Measurements from ENCODE around the gene FITM1.

The FITM1 gene

DNA sequence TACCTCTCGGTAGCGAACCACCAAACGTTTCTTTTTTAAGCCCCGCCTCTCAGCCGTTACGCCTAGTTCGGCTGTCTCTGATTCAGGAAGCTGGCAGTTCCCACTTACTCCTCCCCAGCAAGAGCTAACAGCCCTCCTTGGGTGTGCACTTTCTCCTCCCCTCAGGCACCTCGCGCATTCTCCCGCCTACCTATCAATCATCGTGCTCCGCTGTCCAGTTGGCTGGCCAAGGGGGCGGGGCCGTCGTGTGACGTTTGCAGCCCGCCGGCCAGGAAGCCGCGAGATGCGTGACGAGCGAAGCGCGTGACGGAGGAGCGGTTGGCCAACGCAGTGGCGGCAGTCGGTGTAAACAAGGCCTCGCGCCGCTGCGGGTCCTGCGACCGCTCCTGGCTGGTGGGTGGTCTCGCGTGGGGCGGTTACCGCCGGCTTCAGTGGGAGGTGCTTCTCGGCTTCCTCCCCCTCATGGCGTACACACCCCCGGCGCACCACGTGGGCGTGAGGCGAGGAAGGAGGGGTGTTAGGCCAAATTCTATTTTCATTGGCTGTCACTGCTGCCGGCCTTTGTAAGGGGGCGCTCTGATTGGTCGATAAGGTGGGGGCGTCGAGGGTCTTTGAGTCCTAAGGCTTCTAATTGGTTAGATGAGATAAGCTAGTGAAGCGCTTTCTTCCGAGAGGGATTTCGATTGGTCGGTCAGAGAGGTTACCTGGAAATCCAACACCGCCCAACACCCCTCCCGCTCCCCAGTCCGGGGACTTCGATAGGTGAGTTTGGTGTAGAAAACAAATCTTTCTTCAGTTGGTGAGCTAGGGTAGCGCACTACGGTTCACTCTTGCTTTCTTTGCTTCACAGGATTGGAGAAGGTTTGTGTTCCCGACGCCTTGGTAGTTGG lies 15.7 kb upstream of the FITM1 start, which contains the start of the genes DCAF11 and NRL (continued):
- TF ChIP-seq, protein P1, sequence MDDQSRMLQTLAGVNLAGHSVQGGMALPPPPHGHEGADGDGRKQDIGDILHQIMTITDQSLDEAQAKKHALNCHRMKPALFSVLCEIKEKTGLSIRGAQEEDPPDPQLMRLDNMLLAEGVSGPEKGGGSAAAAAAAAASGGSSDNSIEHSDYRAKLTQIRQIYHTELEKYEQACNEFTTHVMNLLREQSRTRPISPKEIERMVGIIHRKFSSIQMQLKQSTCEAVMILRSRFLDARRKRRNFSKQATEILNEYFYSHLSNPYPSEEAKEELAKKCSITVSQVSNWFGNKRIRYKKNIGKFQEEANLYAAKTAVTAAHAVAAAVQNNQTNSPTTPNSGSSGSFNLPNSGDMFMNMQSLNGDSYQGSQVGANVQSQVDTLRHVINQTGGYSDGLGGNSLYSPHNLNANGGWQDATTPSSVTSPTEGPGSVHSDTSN (CRISPR knock-in tag; IDR thresholded peaks at IDR 0.05), result peak; percentile 92; the same call in 1 of the 2 replicates
- no peak for TF ChIP-seq ZNF274 (IDR thresholded peaks at IDR 0.05; ENCODE audit: low read length)
- no peak for TF ChIP-seq ZNF274 (tag by site-specific recombination; IDR thresholded peaks at IDR 0.05; ENCODE audit: borderline replicate concordance)
- peak; percentile 95 for TF ChIP-seq PRDM1 (tag by site-specific recombination; IDR thresholded peaks at IDR 0.05)
- peak; percentile 15; the same call in 1 of the 2 replicates for TF ChIP-seq ZNF394 (tag by site-specific recombination; IDR thresholded peaks at IDR 0.05; ENCODE audit: borderline replicate concordance)
- no peak for TF ChIP-seq ZNF174 (tag by site-specific recombination; IDR thresholded peaks at IDR 0.05)
- no peak for TF ChIP-seq GFI1B (tag by site-specific recombination; IDR thresholded peaks at IDR 0.05)
- TF ChIP-seq ZNF155 (tag by site-specific recombination; IDR thresholded peaks at IDR 0.05), result no peak
- TF ChIP-seq, protein P2, sequence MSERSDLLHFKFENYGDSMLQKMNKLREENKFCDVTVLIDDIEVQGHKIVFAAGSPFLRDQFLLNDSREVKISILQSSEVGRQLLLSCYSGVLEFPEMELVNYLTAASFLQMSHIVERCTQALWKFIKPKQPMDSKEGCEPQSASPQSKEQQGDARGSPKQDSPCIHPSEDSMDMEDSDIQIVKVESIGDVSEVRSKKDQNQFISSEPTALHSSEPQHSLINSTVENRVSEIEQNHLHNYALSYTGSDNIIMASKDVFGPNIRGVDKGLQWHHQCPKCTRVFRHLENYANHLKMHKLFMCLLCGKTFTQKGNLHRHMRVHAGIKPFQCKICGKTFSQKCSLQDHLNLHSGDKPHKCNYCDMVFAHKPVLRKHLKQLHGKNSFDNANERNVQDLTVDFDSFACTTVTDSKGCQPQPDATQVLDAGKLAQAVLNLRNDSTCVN (tag by site-specific recombination; optimal IDR thresholded peaks at IDR 0.05), result peak; percentile 50
- no peak for TF ChIP-seq ZNF610 (tag by site-specific recombination; IDR thresholded peaks at IDR 0.05; ENCODE audit: borderline replicate concordance)
- TF ChIP-seq, protein P3, sequence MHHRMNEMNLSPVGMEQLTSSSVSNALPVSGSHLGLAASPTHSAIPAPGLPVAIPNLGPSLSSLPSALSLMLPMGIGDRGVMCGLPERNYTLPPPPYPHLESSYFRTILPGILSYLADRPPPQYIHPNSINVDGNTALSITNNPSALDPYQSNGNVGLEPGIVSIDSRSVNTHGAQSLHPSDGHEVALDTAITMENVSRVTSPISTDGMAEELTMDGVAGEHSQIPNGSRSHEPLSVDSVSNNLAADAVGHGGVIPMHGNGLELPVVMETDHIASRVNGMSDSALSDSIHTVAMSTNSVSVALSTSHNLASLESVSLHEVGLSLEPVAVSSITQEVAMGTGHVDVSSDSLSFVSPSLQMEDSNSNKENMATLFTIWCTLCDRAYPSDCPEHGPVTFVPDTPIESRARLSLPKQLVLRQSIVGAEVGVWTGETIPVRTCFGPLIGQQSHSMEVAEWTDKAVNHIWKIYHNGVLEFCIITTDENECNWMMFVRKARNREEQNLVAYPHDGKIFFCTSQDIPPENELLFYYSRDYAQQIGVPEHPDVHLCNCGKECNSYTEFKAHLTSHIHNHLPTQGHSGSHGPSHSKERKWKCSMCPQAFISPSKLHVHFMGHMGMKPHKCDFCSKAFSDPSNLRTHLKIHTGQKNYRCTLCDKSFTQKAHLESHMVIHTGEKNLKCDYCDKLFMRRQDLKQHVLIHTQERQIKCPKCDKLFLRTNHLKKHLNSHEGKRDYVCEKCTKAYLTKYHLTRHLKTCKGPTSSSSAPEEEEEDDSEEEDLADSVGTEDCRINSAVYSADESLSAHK (tag by site-specific recombination; IDR thresholded peaks at IDR 0.05), result no peak
- TF ChIP-seq BCL11B (tag by site-specific recombination; IDR thresholded peaks at IDR 0.05; ENCODE audit: low read depth), result no peak

DNA sequence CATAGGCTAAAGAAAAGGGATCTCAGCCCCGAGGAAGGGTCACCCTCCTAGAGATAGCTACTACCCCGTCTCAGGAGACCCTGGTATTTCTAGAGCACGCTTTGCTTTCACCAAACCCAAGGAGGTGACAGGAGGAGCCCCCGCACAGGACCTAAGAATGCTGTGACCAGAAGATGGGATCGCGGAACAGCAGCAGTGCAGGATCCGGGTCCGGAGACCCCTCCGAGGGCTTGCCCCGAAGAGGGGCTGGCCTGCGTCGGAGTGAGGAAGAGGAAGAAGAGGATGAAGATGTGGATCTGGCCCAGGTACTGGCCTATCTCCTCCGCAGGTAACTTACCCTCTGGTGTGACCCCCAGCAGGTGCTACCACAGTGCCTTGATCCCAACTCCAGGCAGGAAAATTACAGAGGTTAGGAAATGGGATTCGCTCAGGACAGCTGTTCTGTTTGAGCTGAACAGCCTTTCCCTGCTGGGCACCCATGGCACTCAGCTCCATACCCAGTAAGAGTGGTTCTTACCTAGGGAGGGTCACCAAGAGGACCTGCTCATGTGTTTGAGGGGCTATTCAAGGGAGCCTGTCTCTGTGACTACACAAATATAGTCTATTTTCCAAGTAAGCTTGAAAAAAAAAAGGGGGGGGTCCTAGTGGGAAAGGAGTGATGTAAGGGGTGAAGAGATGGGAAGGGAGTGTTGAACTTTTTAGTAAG lies 14.9 kb upstream of the FITM1 start:
- Histone ChIP-seq H3K27ac (ENCODE audit: extremely low read depth, low read depth, low read length) (peak overlapping the region; percentile 2; the same call in 1 of the 2 replicates), H3K9me3 (ENCODE audit: control insufficient read depth, insufficient read depth, low read depth, low read length) (no peaks in the 10 kb centered on the region), H3K36me3 (ENCODE audit: control insufficient read depth in 2 of 2, insufficient read depth in 1 of 2, low read length in 2 of 2) (peaks cover 10 to 38% of the 10 kb centered on the region in 2 experiments; a peak in 2 of 3 replicates), H3K4me3 (ENCODE audit: low read depth, low read length) (peak overlapping the region; percentile 73), H3K4me1 (ENCODE audit: control insufficient read depth, insufficient read depth, low read length) (no peaks in the 10 kb centered on the region)
- ChIA-PET POLR2A (interaction anchor here (0.5 to 8.3 kb wide), 24 partner anchors 9 to 192 kb away, joined by 3 to 163 read pairs (median 6); partner anchors contain the start of genes CHMP4A, CIDEB, EMC9 and IPO4), CTCF (interaction anchor here (0.7 to 2.4 kb wide), 4 partner anchors 19 to 71 kb away, joined by 3 to 13 read pairs (median 6); partner anchors contain the start of genes IRF9 and PSME1)
- TF ChIP-seq ZNF600 (tag by site-specific recombination; IDR thresholded peaks at IDR 0.05), result 0 out of 2 replicates have a peak, but pooled peaks have one; percentile 41
- TF ChIP-seq ZNF24 (tag by site-specific recombination; IDR thresholded peaks at IDR 0.05), result no peak
- TF ChIP-seq, protein P4, sequence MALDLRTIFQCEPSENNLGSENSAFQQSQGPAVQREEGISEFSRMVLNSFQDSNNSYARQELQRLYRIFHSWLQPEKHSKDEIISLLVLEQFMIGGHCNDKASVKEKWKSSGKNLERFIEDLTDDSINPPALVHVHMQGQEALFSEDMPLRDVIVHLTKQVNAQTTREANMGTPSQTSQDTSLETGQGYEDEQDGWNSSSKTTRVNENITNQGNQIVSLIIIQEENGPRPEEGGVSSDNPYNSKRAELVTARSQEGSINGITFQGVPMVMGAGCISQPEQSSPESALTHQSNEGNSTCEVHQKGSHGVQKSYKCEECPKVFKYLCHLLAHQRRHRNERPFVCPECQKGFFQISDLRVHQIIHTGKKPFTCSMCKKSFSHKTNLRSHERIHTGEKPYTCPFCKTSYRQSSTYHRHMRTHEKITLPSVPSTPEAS (tag by site-specific recombination; IDR thresholded peaks at IDR 0.05), result no peak
- peak; percentile 48 for TF ChIP-seq ZNF623 (tag by site-specific recombination; IDR thresholded peaks at IDR 0.05)
- TF ChIP-seq ZNF211 (tag by site-specific recombination; IDR thresholded peaks at IDR 0.05; ENCODE audit: low read depth), result no peak
- no peak for TF ChIP-seq ZBTB48 (tag by site-specific recombination; IDR thresholded peaks at IDR 0.05)
- no peak for TF ChIP-seq ZNF473 (tag by site-specific recombination; IDR thresholded peaks at IDR 0.05)
- TF ChIP-seq, protein P5, sequence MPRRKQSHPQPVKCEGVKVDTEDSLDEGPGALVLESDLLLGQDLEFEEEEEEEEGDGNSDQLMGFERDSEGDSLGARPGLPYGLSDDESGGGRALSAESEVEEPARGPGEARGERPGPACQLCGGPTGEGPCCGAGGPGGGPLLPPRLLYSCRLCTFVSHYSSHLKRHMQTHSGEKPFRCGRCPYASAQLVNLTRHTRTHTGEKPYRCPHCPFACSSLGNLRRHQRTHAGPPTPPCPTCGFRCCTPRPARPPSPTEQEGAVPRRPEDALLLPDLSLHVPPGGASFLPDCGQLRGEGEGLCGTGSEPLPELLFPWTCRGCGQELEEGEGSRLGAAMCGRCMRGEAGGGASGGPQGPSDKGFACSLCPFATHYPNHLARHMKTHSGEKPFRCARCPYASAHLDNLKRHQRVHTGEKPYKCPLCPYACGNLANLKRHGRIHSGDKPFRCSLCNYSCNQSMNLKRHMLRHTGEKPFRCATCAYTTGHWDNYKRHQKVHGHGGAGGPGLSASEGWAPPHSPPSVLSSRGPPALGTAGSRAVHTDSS (tag by site-specific recombination; IDR thresholded peaks at IDR 0.05), result peak; percentile 76
- TF ChIP-seq ZBTB8A (tag by site-specific recombination; IDR thresholded peaks at IDR 0.05), result no peak
- TF ChIP-seq ZNF670 (tag by site-specific recombination; IDR thresholded peaks at IDR 0.05; ENCODE audit: low read depth), result no peak
- TF ChIP-seq, protein P6, sequence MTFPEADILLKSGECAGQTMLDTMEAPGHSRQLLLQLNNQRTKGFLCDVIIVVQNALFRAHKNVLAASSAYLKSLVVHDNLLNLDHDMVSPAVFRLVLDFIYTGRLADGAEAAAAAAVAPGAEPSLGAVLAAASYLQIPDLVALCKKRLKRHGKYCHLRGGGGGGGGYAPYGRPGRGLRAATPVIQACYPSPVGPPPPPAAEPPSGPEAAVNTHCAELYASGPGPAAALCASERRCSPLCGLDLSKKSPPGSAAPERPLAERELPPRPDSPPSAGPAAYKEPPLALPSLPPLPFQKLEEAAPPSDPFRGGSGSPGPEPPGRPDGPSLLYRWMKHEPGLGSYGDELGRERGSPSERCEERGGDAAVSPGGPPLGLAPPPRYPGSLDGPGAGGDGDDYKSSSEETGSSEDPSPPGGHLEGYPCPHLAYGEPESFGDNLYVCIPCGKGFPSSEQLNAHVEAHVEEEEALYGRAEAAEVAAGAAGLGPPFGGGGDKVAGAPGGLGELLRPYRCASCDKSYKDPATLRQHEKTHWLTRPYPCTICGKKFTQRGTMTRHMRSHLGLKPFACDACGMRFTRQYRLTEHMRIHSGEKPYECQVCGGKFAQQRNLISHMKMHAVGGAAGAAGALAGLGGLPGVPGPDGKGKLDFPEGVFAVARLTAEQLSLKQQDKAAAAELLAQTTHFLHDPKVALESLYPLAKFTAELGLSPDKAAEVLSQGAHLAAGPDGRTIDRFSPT (tag by site-specific recombination; IDR thresholded peaks at IDR 0.05), result no peak
- no peak for TF ChIP-seq ZNF777 (tag by site-specific recombination; IDR thresholded peaks at IDR 0.05; ENCODE audit: borderline replicate concordance)

All from HEK293 (cell line).